GM21390 (cell line): ENCODE data around the gene SUPT6H.
"Not testable (repeated sequence)": the region's sequence is repeated elsewhere in the genome, so short reads cannot be mapped to it uniquely, and the experiment has no call there.

Experiments used
- ATAC-seq: cut with Tn5 transposase; IDR thresholded peaks from one replicate; pipeline ENCODE4 v1.9.1; 2021; ENCODE audit not compliant: unreplicated experiment

Gene SUPT6H

GRCh38 chr17:28646039-28646754, 15.8 kb upstream of the SUPT6H start:
- ATAC-seq = no peak

DNA sequence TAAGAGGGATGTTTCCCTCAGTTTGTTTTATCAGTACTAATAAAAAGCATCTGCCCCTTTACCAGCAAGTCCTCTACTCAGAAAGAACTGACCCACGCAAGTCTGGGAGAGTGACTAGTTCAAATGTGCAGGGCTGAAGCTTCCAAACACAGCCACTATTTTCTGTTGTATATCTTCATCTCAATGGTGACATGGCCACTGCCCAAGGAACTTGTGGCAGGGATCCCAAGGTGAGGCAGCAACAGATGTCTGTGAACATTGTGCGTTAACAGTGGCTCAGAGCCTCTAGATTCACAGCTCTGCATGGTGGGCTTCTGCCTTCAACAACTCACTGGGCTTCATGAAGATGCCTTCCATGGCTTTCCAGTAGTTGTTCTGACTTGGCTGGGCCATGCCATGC, 13.3 kb upstream of the SUPT6H start:
- ATAC-seq = no peak

- no peak for ATAC-seq
Measured at GRCh38 chr17:28655160-28655559, 6.8 kb upstream of the SUPT6H start.

- no peak for ATAC-seq
Measured at GRCh38 chr17:28657756-28658155, 4.2 kb upstream of the SUPT6H start.

DNA sequence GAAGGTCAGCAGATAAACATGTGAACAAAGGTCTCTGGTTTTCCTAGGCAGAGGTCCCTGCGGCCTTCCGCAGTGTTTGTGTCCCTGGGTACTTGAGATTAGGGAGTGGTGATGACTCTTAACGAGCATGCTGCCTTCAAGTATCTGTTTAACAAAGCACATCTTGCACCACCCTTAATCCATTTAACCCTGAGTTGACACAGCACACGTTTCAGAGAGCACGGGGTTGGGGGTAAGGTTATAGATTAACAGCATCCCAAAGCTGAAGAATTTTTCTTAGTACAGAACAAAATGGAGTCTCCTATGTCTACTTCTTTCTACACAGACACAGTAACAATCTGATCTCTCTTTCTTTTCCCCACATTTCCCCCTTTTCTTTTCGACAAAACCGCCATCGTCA, 3.7 kb upstream of the SUPT6H start:
- not testable (repeated sequence) for ATAC-seq

GRCh38 chr17:28658766-28659496, 3.1 kb upstream of the SUPT6H start:
- not testable (repeated sequence) for ATAC-seq

DNA sequence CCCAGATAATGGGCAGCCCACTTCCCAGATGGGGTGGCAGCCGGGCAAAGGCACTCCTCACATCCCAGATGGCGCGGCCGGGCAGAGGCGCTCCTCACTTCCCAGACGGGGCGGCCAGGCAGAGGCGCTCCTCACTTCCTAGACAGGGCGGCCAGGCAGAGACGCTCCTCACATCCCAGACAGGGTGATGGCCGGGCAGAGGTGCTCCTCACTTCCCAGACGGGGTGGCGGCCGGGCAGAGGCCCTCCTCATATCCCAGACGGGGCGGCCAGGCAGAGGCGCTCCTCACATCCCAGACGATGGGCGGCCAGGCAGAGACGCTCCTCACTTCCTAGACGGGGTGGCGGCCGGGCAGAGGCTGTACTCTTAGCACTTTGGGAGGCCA, 2.5 kb upstream of the SUPT6H start:
- not testable (repeated sequence) for ATAC-seq

GRCh38 chr17:28662527-28662829, 473 bp downstream of the SUPT6H start:
- ATAC-seq = no peak

- no peak for ATAC-seq
Measured at GRCh38 chr17:28663723-28664122, 1.7 kb downstream of the SUPT6H start.

GRCh38 chr17:28665994-28666393, 4.0 kb downstream of the SUPT6H start:
- ATAC-seq = no peak

DNA sequence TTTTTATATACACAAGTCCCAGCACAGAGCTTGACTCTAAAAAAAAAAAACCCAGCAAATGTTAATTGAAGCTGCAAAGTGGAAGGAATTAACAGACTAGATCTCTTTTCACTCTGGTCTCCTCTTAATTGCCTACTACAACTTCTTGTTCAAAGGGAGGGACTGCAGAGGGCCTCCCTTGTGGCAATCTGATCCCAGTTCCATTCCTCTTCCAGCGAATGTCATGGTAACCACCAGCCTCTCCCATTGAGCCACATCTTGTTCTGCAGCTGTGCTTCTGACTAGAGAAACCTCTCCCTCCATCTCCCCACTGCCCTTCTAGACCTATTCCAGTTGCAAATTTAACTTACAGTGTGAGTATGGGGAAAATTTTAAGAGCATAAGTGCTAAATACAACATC, 5.9 kb downstream of the SUPT6H start:
- no peak for ATAC-seq

DNA sequence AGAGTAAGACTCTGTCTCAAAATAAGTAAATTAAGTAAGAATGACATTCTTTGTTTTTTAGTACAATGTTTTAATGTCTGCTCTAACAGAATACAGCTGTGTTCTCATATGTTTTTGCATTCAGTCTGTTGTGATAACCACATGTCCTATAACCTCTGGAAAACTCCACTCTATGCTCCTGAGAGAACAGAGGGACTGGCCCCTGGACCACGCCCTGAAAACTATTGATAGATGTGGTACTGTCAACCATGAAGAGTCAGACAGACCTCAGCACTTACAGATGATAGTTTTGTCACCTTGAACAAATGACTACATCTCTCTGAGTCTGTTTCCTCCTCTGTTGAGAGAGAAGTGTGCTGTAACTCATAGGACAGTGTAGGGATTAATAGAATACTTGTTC, 7.9 kb downstream of the SUPT6H start:
- no peak for ATAC-seq

- no peak for ATAC-seq
Measured at GRCh38 chr17:28675490-28675889, 13.5 kb downstream of the SUPT6H start.

- no peak for ATAC-seq
Measured at GRCh38 chr17:28675980-28676379, 14.0 kb downstream of the SUPT6H start.

- ATAC-seq = no peak
Measured at GRCh38 chr17:28682655-28683054, 20.6 kb downstream of the SUPT6H start.

DNA sequence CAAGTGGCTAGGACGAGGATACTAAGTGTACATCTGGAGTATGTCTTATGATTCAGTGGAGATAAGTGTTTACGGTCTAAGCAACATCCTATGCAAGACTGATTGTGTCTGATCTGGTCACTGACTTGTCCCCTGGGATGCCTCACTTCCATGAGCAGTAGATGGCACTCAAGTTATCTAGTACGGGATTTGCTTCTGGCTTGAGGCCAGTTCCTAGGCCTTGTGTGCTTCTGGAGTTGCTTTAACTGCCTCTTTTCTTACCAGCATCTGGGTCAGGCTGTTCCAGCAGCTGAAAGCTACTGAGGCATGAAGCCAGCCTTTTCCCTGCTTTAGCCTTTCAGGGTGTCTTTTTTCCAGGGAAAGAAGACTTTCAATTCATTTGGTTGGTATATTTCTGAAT, 23.0 kb downstream of the SUPT6H start:
- no peak for ATAC-seq

- ATAC-seq = no peak
Measured at GRCh38 chr17:28685366-28685765, 23.4 kb downstream of the SUPT6H start.

DNA sequence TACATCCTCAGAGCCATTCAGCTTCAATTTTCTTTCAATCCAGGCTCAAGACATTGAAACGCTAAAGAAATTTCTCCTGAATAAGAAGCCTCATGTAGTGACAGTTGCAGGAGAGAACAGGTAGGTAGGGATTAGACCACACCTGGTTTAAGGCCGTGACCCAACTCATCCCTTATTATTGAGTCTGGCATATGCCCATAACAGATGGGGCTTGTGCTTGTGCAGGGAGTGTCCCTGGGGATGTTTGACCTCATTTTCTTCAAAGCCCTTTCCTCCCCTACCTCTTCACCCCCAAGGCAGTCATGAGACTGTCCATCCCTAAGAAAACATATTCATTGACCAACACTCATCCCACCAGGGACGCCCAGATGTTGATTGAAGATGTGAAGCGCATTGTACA, 24.3 kb downstream of the SUPT6H start:
- ATAC-seq = no peak

DNA sequence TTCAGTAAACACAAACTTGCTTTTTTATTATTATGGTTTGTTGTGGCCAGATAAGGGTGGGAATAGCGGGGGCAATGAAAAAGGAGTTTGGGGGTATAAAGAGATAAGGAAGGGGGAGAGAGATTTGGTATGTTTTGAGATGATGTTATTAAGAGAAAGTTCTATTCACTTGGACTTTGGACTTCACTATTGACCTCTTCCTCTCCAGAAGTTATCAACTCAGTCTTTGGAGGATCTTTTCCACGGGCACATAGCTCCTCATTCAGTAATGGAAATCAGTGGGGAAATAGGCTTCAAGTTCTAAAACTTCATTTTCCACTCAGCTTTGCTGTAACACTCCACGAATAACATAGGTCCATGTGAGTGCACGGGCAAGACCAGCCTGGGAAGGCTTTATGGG, 26.5 kb downstream of the SUPT6H start:
- no peak for ATAC-seq

DNA sequence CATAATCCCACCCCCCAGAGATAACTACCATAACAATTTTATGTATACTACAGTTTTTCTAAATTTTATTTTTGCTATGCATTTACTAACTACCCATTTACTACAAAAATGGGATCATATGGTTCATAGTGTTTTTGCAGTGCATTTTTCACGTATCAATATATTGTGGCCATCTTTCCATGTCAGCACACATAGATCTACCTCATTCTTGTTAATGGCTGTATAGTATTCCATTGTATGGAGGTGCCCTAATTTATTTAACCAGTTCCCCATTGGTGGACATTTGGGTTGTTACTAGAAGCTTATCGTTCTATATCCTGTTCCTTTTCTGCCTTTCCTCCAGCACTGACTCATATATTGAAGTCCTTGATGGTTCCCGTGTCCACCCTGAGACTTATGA, 27.0 kb downstream of the SUPT6H start:
- no peak for ATAC-seq

- no peak for ATAC-seq
Measured at GRCh38 chr17:28693869-28694268, 31.9 kb downstream of the SUPT6H start.

- no peak for ATAC-seq
Measured at GRCh38 chr17:28698253-28698941, 36.4 kb downstream of the SUPT6H start.
